GM12878 (cell line): ENCODE data around the gene AZGP1. TPM values are rescaled to one million over a fixed set of nuclear protein-coding genes. Genes with fewer than 3 reads are reported as not detected.

Experiments
- ATAC-seq: fragments of 200-7000 bp; cut with Tn5 transposase; 3 replicates; pipeline ENCODE4 v1.9.1; 2020; ENCODE audit warnings: mild to moderate bottlenecking, moderate library complexity
- BruUV-seq: library from RNA; stranded (reverse); fragments of 400-500 nt; replicated peaks from 2 replicates; lab custom pipeline; 2021; lab: Mats Ljungman, UMichigan
- CTCF ChIA-PET: fragments of 300-600 bp; sonication (Branson Sonifier 250); formaldehyde crosslinking; extraction: SDS; loops from one replicate; lab custom pipeline; 2021; ENCODE audit warnings: inconsistent platforms; lab: Yijun Ruan, JAX
- POLR2A ChIA-PET: fragments of 350-600 bp; formaldehyde crosslinking; extraction: SDS; loops from one replicate; lab custom pipeline; 2021; ENCODE audit warnings: inconsistent platforms; lab: Charles Lee
- RAD21 ChIA-PET: fragments of 300-600 bp; sonication (Branson Sonifier 250); formaldehyde crosslinking; loops from one replicate; lab custom pipeline; 2023; ENCODE audit warnings: antibody characterized with exemption; ENCODE audit not compliant: unreplicated experiment; lab: Charles Lee
- SMC1A ChIA-PET: fragments of 300-600 bp; sonication (Branson Sonifier 250); formaldehyde crosslinking; loops from one replicate; lab custom pipeline; 2023; ENCODE audit not compliant: unreplicated experiment, uncharacterized antibody; lab: Charles Lee
- DNase-seq: peaks from one replicate; pipeline ENCODE4 v3.0.0-alpha.2; 2011; ENCODE audit warnings: low read depth, low spot score
- FAIRE-seq: peaks from 3 replicates; lab custom pipeline; 2011; peaks lifted over from hg19 to GRCh38; lab: Jason Lieb, UNC
- H2AFZ ChIP-seq: 2 replicates; pipeline ENCODE4 v1.6.0; 2011; ENCODE audit warnings: low read depth, low read length, control low read depth; ENCODE audit not compliant: control insufficient read depth
- H3K27ac ChIP-seq: 2 replicates; pipeline ENCODE4 v1.5.1; 2011; ENCODE audit warnings: control low read depth; ENCODE audit not compliant: control insufficient read depth, insufficient read depth
- H3K27me3 ChIP-seq, 2 experiments: replicated peaks in 1 of 2; 2 replicates each; pipeline versions ENCODE4 v1.6.0 to v1.6.1; 2011; ENCODE audit warnings: low read length in 1 of 2; ENCODE audit not compliant: control insufficient read depth in 2 of 2, insufficient read depth in 2 of 2
- H3K36me3 ChIP-seq, 2 experiments: 2 replicates each; pipeline ENCODE4 v1.5.1; 2011; ENCODE audit warnings: low read length in 1 of 2; ENCODE audit not compliant: control insufficient read depth in 2 of 2, insufficient read depth in 2 of 2
- H3K4me1 ChIP-seq: 2 replicates; pipeline ENCODE4 v1.6.1; 2011; ENCODE audit warnings: mild to moderate bottlenecking, low read length, moderate library complexity, mixed read lengths; ENCODE audit not compliant: control insufficient read depth, insufficient read depth
- H3K4me2 ChIP-seq: 2 replicates; pipeline ENCODE4 v1.6.0; 2011; ENCODE audit warnings: control low read depth; ENCODE audit not compliant: control insufficient read depth, insufficient read depth
- H3K4me3 ChIP-seq: fragments of 200-600 bp; sonication (generic); 2 replicates; pipeline ENCODE4 v1.5.1; 2016
- H3K79me2 ChIP-seq: 2 replicates; pipeline ENCODE4 v1.6.0; 2011; ENCODE audit warnings: low read length; ENCODE audit not compliant: control insufficient read depth, insufficient read depth
- H3K9ac ChIP-seq: 2 replicates; pipeline ENCODE4 v1.8.0; 2011; ENCODE audit warnings: low read length, control low read depth, mixed read lengths; ENCODE audit not compliant: control insufficient read depth, insufficient read depth
- H3K9me3 ChIP-seq: replicated peaks from 3 replicates; pipeline ENCODE4 v1.5.1; 2011; ENCODE audit warnings: mild to moderate bottlenecking, low read length; ENCODE audit not compliant: control insufficient read depth, insufficient read depth
- H4K20me1 ChIP-seq: 2 replicates; pipeline ENCODE4 v1.6.0; 2011; ENCODE audit not compliant: control insufficient read depth, insufficient read depth
- ASH2L ChIP-seq: fragments of 300-600, 200-600 bp; sonication (generic); IDR thresholded peaks from 2 replicates; pipeline ENCODE4 v1.6.1; 2017; ENCODE audit warnings: low read depth, mild to moderate bottlenecking, borderline replicate concordance
- BHLHE40 ChIP-seq, 2 experiments: fragments of 450-650 bp in 1 of 2; IDR thresholded peaks; 2 replicates each; pipeline ENCODE4 v1.6.1; 2011 to 2017; ENCODE audit warnings: low read depth in 2 of 2, borderline replicate concordance in 1 of 2, improper control_type of control experiment in 1 of 2, low read length in 1 of 2, mild to moderate bottlenecking in 1 of 2
- CBX3 ChIP-seq: fragments of 200-600 bp; sonication (generic); IDR thresholded peaks from 2 replicates; pipeline ENCODE4 v1.6.1; 2016; ENCODE audit warnings: low read depth, borderline replicate concordance
- CHD4 ChIP-seq: fragments of 200-600 bp; sonication (generic); IDR thresholded peaks from 2 replicates; pipeline ENCODE4 v1.6.1; 2016; ENCODE audit warnings: mild to moderate bottlenecking
- EP300 ChIP-seq, 2 experiments: fragments of 150-350 bp in 1 of 2; IDR thresholded peaks; 2 replicates each; pipeline ENCODE4 v1.6.1; 2011 to 2012; ENCODE audit warnings: low read depth in 2 of 2, low read length in 2 of 2, borderline replicate concordance in 1 of 2, improper control_type of control experiment in 1 of 2, inconsistent platforms in 1 of 2; ENCODE audit not compliant: control insufficient read depth in 1 of 2
- GATAD2B ChIP-seq: fragments of 450-650 bp; conservative IDR thresholded peaks from 2 replicates; pipeline ENCODE4 v1.6.1; 2017; ENCODE audit warnings: low read depth, mild to moderate bottlenecking, moderate library complexity
- HCFC1 ChIP-seq: fragments of 150-350 bp; IDR thresholded peaks from 2 replicates; pipeline ENCODE4 v1.6.1; 2014; ENCODE audit warnings: low read length
- NFIC ChIP-seq: IDR thresholded peaks from 2 replicates; pipeline ENCODE4 v1.6.1; 2012; ENCODE audit warnings: low read depth, mild to moderate bottlenecking, inconsistent platforms, low read length, moderate library complexity
- NR2F1 ChIP-seq: fragments of 450-650 bp; conservative IDR thresholded peaks from 2 replicates; pipeline ENCODE4 v1.6.1; 2017; ENCODE audit warnings: mild to moderate bottlenecking
- NRF1 ChIP-seq: conservative IDR thresholded peaks from 2 replicates; pipeline ENCODE4 v1.6.1; 2011; ENCODE audit warnings: mild to moderate bottlenecking, low read depth, low read length, improper control_type of control experiment
- SMARCA5 ChIP-seq: fragments of 450-650 bp; IDR thresholded peaks from 2 replicates; pipeline ENCODE4 v1.6.1; 2017; ENCODE audit warnings: mild to moderate bottlenecking
- ZBTB11 ChIP-seq: fragments of 450-650 bp; formaldehyde crosslinking; IDR thresholded peaks from 2 replicates; pipeline ENCODE4 v1.5.0; 2022; ENCODE audit warnings: mild to moderate bottlenecking, missing genetic modification characterization
- WGBS: methylation state at CpG from one replicate; pipeline ENCODE4 v1.1.6; 2016; ENCODE audit warnings: low lambda C conversion rate; ENCODE audit not compliant: insufficient replicate concordance, insufficient coverage; ENCODE audit errors: missing lambda C conversion rate; 5-methylcytosine and 5-hydroxymethylcytosine counted together
- in situ Hi-C: fragments of 300-500 bp; cut with MboI; formaldehyde crosslinking; loops from 9 replicates; pipeline ENCODE4 v1.14.3; 2018; ENCODE audit warnings: mixed read lengths
- intact Hi-C: fragments of 100-400 bp; cut with micrococcal nuclease; formaldehyde crosslinking; loops from one replicate; pipeline ENCODE4 v1.14.2; 2022; ENCODE audit not compliant: unreplicated experiment
- polyA plus RNA-seq, 11 experiments: library from polyadenylated mRNA; depleted of rRNA in 4 of 11; unstranded in 6 of 11; stranded (reverse) in 5 of 11; fragments of >200 nt; fragmentation: Nextera tagmentation in 4 of 11; fragmentation: Illumina TruSeq in 1 of 11; extraction: Ambion mirVana in 4 of 11; extraction: Trizol in 1 of 11; gene quantifications; 1 replicate in 1 of 11; 2 replicates in 10 of 11; pipeline versions ENCODE4 v1.2.1 to v1.2.3, GENCODE V29; 2011 to 2016; ENCODE audit warnings: inconsistent platforms in 2 of 11, missing spikeins in 2 of 11, low read depth in 1 of 11
- total RNA-seq, 4 experiments: library from RNA; depleted of rRNA in 3 of 4; stranded (reverse); fragments of >200 nt in 3 of 4; fragmentation: Illumina TruSeq in 1 of 4; extraction: Trizol in 1 of 4; gene quantifications; 2 replicates each; pipeline versions ENCODE4 v1.2.1 to v1.2.3, GENCODE V29; 2013 to 2021

The AZGP1 gene
- total and polyA plus RNA-seq, 10 of the 15 experiments (the other 5 are each of a cell fraction or from before 2014, with no cell fraction given), result 0.18 to 0.64 (median 0.29) TPM; not detected in 5

GRCh38 chr7:100016215-100016901 is 40.5 kb upstream of the AZGP1 start:
- Histone ChIP-seq H3K27me3 (no peaks in the 10 kb centered on the region), H3K4me3 (peak overlapping the region; percentile 92), H3K4me2 (peak overlapping the region; percentile 93), H4K20me1 (no peaks in the 10 kb centered on the region), H3K9ac (peak overlapping the region; percentile 98), H3K4me1 (peaks cover 4% of the 10 kb centered on the region; the same call in 1 of the 2 replicates), H3K79me2 (peaks cover 42% of the 10 kb centered on the region), H3K9me3 (no peaks in the 10 kb centered on the region), H2AFZ (no peak overlapping the region), H3K27ac (peak overlapping the region; percentile 90), H3K36me3 (peaks cover 0 to 4% of the 10 kb centered on the region in 2 experiments; a peak in 2 of 4 replicates)
- ChIA-PET SMC1A (interaction anchor here (0.9 to 4.1 kb wide), 4 partner anchors 15 to 116 kb away, joined by 3 to 15 read pairs (median 4); no protein-coding TSS in a partner anchor), CTCF (interaction anchor here (0.6 to 3.1 kb wide), 10 partner anchors 10 to 66 kb away, joined by 3 to 13 read pairs (median 4); partner anchors contain the start of gene ZSCAN21), POLR2A (interaction anchor here (0.5 to 2.1 kb wide), 7 partner anchors 13 to 183 kb away, joined by 3 to 6 read pairs (median 4); partner anchors contain the start of genes LAMTOR4 and MCM7), RAD21 (interaction anchor here (1.5 to 2.2 kb wide), 3 partner anchors 8 to 113 kb away, joined by 3 to 7 read pairs (median 6); no protein-coding TSS in a partner anchor)
- BruUV-seq, result TSS peak; percentile 78
- intact Hi-C loops (loop anchor here (5.0 kb wide), 1 partner anchor 66 kb away; the partner anchor contains the start of gene ZNF3), in situ Hi-C loops (no loop called here)
- 45% methylated on average over 11 of the region's 11 CpGs for WGBS
- no peak for FAIRE-seq
- no peak for DNase-seq
- TF ChIP-seq CBX3, result no peak
- no peak for TF ChIP-seq GATAD2B
- no peak for TF ChIP-seq NFIC
- no peak for TF ChIP-seq HCFC1
- no peak for TF ChIP-seq NRF1
- TF ChIP-seq BHLHE40 (IDR thresholded peaks at IDR 0.05; ENCODE audit: borderline replicate concordance in 1 of 2, low read depth in 2 of 2, low read length in 1 of 2), result no peak
- TF ChIP-seq ZBTB11, result no peak
- TF ChIP-seq SMARCA5, result no peak
- no peak for TF ChIP-seq CHD4
- no peak for TF ChIP-seq EP300 (IDR thresholded peaks at IDR 0.05; ENCODE audit: borderline replicate concordance in 1 of 2, control insufficient read depth in 1 of 2, low read depth in 2 of 2, low read length in 2 of 2)
- TF ChIP-seq ASH2L, result no peak
- no peak for TF ChIP-seq NR2F1
- ATAC-seq, result peak; percentile 11; the same call in 1 of the 3 replicates
